ENCODE results near the gene RAB40AL.

- TF ChIP-seq POLR2AphosphoS5 (IDR thresholded peaks at IDR 0.05) (no peak), POLR2A (IDR thresholded peaks at IDR 0.05) (no peak)
Measured at GRCh38 chrX:102966701-102967100, 29.6 kb downstream of the RAB40AL start.

All from breast epithelium (tissue), 3 donors.